ENCODE data around the gene USB1. TPM values are rescaled to one million over a fixed set of nuclear protein-coding genes. Genes with fewer than 3 reads are reported as not detected.

The USB1 gene
- total RNA-seq, 1 experiment from 2014 or later = 73.1 TPM

DNA sequence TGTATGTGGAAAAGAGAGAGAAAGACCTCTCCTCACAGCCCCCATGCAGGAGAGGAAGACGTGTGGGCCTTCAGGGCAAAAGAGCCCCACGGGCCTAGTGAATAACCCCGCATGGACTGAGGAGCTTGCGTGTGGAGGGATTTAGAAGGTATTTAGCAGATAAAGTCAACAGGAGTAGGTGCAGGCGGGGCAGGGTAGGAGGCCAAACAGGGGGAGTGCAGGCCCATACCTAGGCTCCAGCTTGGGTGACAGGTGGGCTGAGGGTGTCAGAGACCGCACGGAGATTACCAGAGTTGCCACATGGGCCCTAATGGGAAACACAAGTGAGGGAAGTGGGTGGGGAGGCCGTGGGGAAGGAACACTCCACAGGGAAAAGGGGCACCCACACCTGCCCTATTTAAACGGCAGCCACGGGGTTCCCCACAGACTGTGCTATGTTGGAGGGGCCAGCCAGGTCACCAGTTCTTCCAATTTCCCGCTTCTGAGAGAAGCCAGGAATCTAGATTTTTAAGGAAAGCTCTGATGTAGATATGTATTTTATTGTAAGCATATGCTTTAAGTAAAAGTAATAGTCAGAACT, 22.1 kb upstream of the USB1 start:
- Histone ChIP-seq H3K27me3 (ENCODE audit: insufficient read depth, low read length) (no peaks in the 10 kb centered on the region), H3K9me2 (ENCODE audit: insufficient read depth) (no peaks in the 10 kb centered on the region), H3K4me3 (replicated peaks in 1 of 2; ENCODE audit: low read depth in 1 of 2, low read length in 2 of 2) (no peak overlapping the region), H3K4me1 (ENCODE audit: control insufficient read depth in 1 of 2, insufficient read depth in 2 of 2, low read length in 2 of 2) (no peaks in the 10 kb centered on the region), H2AFZ (ENCODE audit: low read depth, low read length, poor library complexity, severe bottlenecking) (no peak overlapping the region), H3K79me2 (ENCODE audit: insufficient read depth, low read length) (no peaks in the 10 kb centered on the region), H3K9me3 (ENCODE audit: control insufficient read depth in 1 of 2, insufficient read depth in 1 of 2, low read depth in 1 of 2, low read length in 2 of 2) (no peaks in the 10 kb centered on the region), H4K20me1 (ENCODE audit: insufficient read depth) (no peaks in the 10 kb centered on the region), H3K27ac (ENCODE audit: low read depth, low read length) (no peak overlapping the region), H3K4me2 (ENCODE audit: low read length) (no peak overlapping the region), H3K36me3 (ENCODE audit: control insufficient read depth in 1 of 2, insufficient read depth in 2 of 2, low read length in 2 of 2) (no peaks in the 10 kb centered on the region), H3K9ac (ENCODE audit: low read length) (no peak overlapping the region)
- no peak for ATAC-seq
- DNase-seq (ENCODE audit: low read depth, low spot score) = no peak
- POLR2A ChIA-PET = no interaction called here
- no peak for TF ChIP-seq FOSL1 (IDR thresholded peaks at IDR 0.05; ENCODE audit: low read depth)
- TF ChIP-seq JUND (IDR thresholded peaks at IDR 0.05) = no peak
- no peak for TF ChIP-seq EZH2 (IDR thresholded peaks at IDR 0.05)
- TF ChIP-seq SP1 (IDR thresholded peaks at IDR 0.05; ENCODE audit: low read depth) = no peak
- no peak for TF ChIP-seq EZH2phosphoT487 (IDR thresholded peaks at IDR 0.05; ENCODE audit: borderline replicate concordance)
- intact Hi-C loops (cut with micrococcal nuclease) = no loop called here
- BruUV-seq (replicated peaks) = no TSS peak
- RAD21 ChIA-PET (ENCODE audit: low non-redundant PET in 1 of 2, low total read pairs in 2 of 2, uncharacterized antibody in 2 of 2, unreplicated experiment in 2 of 2) = no interaction called here
- CTCF ChIA-PET = no interaction called here

DNA sequence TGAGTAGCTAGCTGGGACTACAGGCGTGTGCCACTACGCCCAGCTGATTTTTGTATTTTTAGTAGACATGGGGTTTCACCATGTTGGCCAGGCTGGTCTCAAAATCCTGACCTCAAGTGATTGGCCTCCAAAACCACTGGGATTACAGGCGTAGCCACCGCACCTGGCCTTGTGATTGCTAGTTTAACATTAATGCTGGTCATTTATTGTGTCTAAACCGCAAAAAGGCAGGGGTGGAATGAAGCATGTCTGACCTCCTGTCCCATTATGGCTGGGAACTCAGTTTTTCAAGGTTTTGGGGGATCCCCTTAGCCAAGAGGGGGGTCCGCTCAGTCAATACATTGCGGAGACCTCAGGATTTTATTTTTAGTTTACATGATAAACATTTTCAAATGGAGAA, 19.6 kb upstream of the USB1 start:
- Histone ChIP-seq H3K27me3 (ENCODE audit: insufficient read depth, low read length) (no peaks in the 10 kb centered on the region), H3K9me2 (ENCODE audit: insufficient read depth) (no peaks in the 10 kb centered on the region), H3K36me3 (ENCODE audit: control insufficient read depth in 1 of 2, insufficient read depth in 2 of 2, low read length in 2 of 2) (no peaks in the 10 kb centered on the region), H3K27ac (ENCODE audit: low read depth, low read length) (no peak overlapping the region), H4K20me1 (ENCODE audit: insufficient read depth) (no peaks in the 10 kb centered on the region), H3K79me2 (ENCODE audit: insufficient read depth, low read length) (no peaks in the 10 kb centered on the region), H3K9me3 (ENCODE audit: control insufficient read depth in 1 of 2, insufficient read depth in 1 of 2, low read depth in 1 of 2, low read length in 2 of 2) (no peaks in the 10 kb centered on the region), H3K4me3 (replicated peaks in 1 of 2; ENCODE audit: low read depth in 1 of 2, low read length in 2 of 2) (no peak overlapping the region), H3K4me2 (ENCODE audit: low read length) (no peak overlapping the region), H3K9ac (ENCODE audit: low read length) (no peak overlapping the region), H3K4me1 (ENCODE audit: control insufficient read depth in 1 of 2, insufficient read depth in 2 of 2, low read length in 2 of 2) (no peaks in the 10 kb centered on the region), H2AFZ (ENCODE audit: low read depth, low read length, poor library complexity, severe bottlenecking) (no peak overlapping the region)
- no TSS peak for BruUV-seq (replicated peaks)
- ChIA-PET CTCF (no interaction called here), RAD21 (ENCODE audit: low non-redundant PET in 1 of 2, low total read pairs in 2 of 2, uncharacterized antibody in 2 of 2, unreplicated experiment in 2 of 2) (no interaction called here), POLR2A (no interaction called here)
- DNase-seq (ENCODE audit: low read depth, low spot score) (no peak), ATAC-seq (no peak)
- intact Hi-C loops (cut with micrococcal nuclease) = no loop called here
- TF ChIP-seq, protein P1, sequence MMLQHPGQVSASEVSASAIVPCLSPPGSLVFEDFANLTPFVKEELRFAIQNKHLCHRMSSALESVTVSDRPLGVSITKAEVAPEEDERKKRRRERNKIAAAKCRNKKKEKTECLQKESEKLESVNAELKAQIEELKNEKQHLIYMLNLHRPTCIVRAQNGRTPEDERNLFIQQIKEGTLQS (IDR thresholded peaks at IDR 0.05) = no peak
- TF ChIP-seq MAX (IDR thresholded peaks at IDR 0.05) (no peak), JUND (IDR thresholded peaks at IDR 0.05) (no peak), YY1 (IDR thresholded peaks at IDR 0.05; ENCODE audit: extremely low read depth, insufficient replicate concordance, low read depth, low read length) (no peak), ZNF274 (IDR thresholded peaks at IDR 0.05; ENCODE audit: low read depth, low read length) (no peak), CBX3 (IDR thresholded peaks at IDR 0.05; ENCODE audit: low read depth) (no peak), RAD21 (IDR thresholded peaks at IDR 0.05; ENCODE audit: low read depth) (no peak), TCF7L2 (IDR thresholded peaks at IDR 0.05; ENCODE audit: borderline replicate concordance, extremely low read depth, insufficient read depth, insufficient read length) (no peak), SP1 (IDR thresholded peaks at IDR 0.05; ENCODE audit: low read depth) (no peak), EZH2phosphoT487 (IDR thresholded peaks at IDR 0.05; ENCODE audit: borderline replicate concordance) (no peak), ZBTB33 (IDR thresholded peaks at IDR 0.05; ENCODE audit: extremely low read depth, insufficient replicate concordance, low read length) (no peak), CEBPB (IDR thresholded peaks at IDR 0.05; ENCODE audit: low read depth) (no peak), EZH2 (IDR thresholded peaks at IDR 0.05) (no peak)
- TF ChIP-seq, protein P2, sequence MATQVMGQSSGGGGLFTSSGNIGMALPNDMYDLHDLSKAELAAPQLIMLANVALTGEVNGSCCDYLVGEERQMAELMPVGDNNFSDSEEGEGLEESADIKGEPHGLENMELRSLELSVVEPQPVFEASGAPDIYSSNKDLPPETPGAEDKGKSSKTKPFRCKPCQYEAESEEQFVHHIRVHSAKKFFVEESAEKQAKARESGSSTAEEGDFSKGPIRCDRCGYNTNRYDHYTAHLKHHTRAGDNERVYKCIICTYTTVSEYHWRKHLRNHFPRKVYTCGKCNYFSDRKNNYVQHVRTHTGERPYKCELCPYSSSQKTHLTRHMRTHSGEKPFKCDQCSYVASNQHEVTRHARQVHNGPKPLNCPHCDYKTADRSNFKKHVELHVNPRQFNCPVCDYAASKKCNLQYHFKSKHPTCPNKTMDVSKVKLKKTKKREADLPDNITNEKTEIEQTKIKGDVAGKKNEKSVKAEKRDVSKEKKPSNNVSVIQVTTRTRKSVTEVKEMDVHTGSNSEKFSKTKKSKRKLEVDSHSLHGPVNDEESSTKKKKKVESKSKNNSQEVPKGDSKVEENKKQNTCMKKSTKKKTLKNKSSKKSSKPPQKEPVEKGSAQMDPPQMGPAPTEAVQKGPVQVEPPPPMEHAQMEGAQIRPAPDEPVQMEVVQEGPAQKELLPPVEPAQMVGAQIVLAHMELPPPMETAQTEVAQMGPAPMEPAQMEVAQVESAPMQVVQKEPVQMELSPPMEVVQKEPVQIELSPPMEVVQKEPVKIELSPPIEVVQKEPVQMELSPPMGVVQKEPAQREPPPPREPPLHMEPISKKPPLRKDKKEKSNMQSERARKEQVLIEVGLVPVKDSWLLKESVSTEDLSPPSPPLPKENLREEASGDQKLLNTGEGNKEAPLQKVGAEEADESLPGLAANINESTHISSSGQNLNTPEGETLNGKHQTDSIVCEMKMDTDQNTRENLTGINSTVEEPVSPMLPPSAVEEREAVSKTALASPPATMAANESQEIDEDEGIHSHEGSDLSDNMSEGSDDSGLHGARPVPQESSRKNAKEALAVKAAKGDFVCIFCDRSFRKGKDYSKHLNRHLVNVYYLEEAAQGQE (IDR thresholded peaks at IDR 0.05; ENCODE audit: low read depth) = no peak

Data from HCT116 (cell line).